WERI-Rb-1 (cell line): ENCODE data around the gene UBE4A.

Experiments
- DNase-seq: peaks from one replicate; pipeline ENCODE4 v3.0.0-alpha.2; 2020
- H3K27ac ChIP-seq: fragments of 250-450 bp; sonication (Bioruptor Pico); 2 replicates; pipeline ENCODE4 v1.5.1; 2020; ENCODE audit warnings: mild to moderate bottlenecking, moderate library complexity
- H3K27me3 ChIP-seq: fragments of 250-450 bp; sonication (Bioruptor Pico); 2 replicates; pipeline ENCODE4 v1.5.1; 2021; ENCODE audit warnings: mild to moderate bottlenecking, low read depth, moderate library complexity; ENCODE audit not compliant: insufficient read depth, severe bottlenecking
- H3K36me3 ChIP-seq: fragments of 250-450 bp; sonication (Bioruptor Pico); 2 replicates; pipeline ENCODE4 v1.5.1; 2020; ENCODE audit warnings: mild to moderate bottlenecking, moderate library complexity
- H3K4me3 ChIP-seq: 2 replicates; pipeline ENCODE4 v1.5.1; 2011; ENCODE audit warnings: low read depth, mild to moderate bottlenecking, control low read depth, low read length
- H3K9me3 ChIP-seq: fragments of 250-450 bp; sonication (Bioruptor Pico); 2 replicates; pipeline ENCODE4 v1.5.1; 2021; ENCODE audit warnings: mild to moderate bottlenecking, moderate library complexity; ENCODE audit not compliant: severe bottlenecking
- TF ChIP-seq, protein P1 (sequence below): IDR thresholded peaks from 2 replicates; pipeline ENCODE4 v1.5.1; 2011; ENCODE audit warnings: low read depth, mild to moderate bottlenecking, control low read depth, inconsistent platforms, low read length

UBE4A gene

DNA sequence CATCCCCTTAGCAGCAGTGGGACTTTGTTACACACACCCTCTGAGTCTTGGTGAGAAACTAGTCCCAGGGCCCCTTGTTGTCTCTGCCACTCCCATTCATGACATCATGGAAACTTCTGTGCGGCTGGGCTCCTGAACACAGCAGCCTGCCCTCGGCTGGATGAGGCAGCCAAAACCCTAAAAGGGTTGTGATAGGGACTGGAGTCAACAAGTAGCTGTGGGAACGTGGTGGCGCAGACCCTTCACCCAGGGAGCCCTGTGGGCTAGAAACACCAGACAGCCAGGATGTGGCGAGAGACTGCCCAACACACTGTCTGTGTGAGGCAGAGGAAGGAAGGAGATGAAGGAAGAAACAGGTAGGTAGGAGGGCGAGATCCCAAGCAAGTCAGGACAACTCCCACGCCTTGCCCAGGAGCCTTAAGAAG, 20.8 kb upstream of the UBE4A start:
- H3K27me3 ChIP-seq: no peaks in the 10 kb centered on the region
- no peak for DNase-seq
- no peak overlapping the region for H3K27ac ChIP-seq
- TF ChIP-seq, protein P1, sequence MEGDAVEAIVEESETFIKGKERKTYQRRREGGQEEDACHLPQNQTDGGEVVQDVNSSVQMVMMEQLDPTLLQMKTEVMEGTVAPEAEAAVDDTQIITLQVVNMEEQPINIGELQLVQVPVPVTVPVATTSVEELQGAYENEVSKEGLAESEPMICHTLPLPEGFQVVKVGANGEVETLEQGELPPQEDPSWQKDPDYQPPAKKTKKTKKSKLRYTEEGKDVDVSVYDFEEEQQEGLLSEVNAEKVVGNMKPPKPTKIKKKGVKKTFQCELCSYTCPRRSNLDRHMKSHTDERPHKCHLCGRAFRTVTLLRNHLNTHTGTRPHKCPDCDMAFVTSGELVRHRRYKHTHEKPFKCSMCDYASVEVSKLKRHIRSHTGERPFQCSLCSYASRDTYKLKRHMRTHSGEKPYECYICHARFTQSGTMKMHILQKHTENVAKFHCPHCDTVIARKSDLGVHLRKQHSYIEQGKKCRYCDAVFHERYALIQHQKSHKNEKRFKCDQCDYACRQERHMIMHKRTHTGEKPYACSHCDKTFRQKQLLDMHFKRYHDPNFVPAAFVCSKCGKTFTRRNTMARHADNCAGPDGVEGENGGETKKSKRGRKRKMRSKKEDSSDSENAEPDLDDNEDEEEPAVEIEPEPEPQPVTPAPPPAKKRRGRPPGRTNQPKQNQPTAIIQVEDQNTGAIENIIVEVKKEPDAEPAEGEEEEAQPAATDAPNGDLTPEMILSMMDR: no peak
- H3K9me3 ChIP-seq: no peaks in the 10 kb centered on the region
- no peaks in the 10 kb centered on the region for H3K36me3 ChIP-seq
- H3K4me3 ChIP-seq: no peak overlapping the region

DNA sequence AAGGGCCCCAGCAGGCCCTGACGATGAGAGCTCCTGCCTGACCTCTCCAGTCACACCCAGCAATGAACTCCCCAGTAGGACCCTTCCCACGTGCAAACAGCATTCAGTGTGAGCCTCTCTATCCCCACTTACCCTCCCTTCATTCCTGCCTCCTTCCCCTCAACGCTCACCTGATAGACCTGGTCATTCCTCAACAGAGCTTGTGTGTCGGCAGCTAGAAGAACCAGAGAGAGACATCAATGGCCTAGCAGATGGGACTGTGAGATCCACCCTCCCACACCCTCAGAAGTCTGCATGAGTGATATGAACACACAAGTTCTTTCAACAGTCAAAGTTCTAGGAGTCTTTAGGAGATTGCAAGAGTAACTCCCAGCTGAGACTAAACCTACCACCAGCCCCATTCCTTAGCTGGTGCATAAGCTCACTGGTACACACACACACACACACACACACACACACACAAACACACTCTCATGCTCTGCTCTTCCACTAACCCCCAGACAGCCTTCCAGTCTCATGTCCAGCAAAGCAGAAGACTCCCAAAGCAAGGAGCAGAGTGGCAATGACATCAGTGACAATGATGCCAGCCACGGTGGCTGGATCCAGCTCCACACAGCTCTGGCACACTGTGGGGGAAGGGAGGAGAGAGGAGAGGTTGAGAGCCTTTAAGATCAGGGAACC, 20.0 kb upstream of the UBE4A start:
- no peak overlapping the region for H3K27ac ChIP-seq
- no peaks in the 10 kb centered on the region for H3K36me3 ChIP-seq
- TF ChIP-seq, protein P1: no peak
- H3K27me3 ChIP-seq: no peaks in the 10 kb centered on the region
- H3K4me3 ChIP-seq: no peak overlapping the region
- DNase-seq: no peak
- H3K9me3 ChIP-seq: no peaks in the 10 kb centered on the region

DNA sequence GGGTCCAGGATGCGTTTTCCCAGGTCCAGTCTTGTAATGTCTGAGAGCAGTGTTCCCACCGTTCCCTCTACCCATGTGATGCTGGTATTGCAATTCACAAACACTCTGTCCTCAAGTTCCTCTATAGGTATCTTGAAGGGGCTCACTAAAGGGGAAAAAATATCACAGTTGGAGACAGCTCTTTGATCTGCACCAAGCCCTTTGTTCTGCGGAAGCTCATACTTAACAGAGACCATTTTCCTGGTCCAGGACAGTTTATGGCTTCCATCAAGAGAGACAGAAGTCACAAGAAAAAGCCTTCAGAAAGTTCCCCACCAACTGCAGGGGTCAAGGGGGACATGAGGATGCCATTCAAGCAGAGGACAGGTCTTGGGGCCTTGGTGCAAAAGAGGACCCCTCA, 19.0 kb upstream of the UBE4A start:
- TF ChIP-seq, protein P1: no peak
- Histone ChIP-seq H3K27me3 (no peaks in the 10 kb centered on the region), H3K9me3 (no peaks in the 10 kb centered on the region), H3K36me3 (no peaks in the 10 kb centered on the region), H3K4me3 (no peak overlapping the region), H3K27ac (no peak overlapping the region)
- no peak for DNase-seq

DNA sequence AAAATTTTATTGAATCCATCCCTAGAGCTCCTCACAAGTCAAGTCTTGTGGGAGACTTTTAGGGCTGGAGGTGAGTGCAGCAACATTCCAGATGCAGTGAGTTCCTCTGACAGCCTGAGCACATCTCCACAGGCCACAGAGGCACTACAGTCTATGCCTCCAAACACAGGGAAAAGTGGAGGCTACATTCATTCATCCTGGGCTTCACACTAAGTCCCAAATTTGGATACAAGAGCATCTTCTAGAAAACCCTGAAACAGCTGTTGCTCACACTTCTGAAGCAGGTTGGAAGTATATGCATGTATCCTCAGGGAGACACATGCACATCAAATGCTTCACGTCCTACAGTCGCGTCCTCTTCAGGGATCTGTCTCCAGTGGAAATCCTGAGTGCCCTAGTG, 18.1 kb upstream of the UBE4A start:
- DNase-seq: no peak
- Histone ChIP-seq H3K27ac (no peak overlapping the region), H3K9me3 (no peaks in the 10 kb centered on the region), H3K4me3 (no peak overlapping the region), H3K27me3 (no peaks in the 10 kb centered on the region), H3K36me3 (no peaks in the 10 kb centered on the region)
- TF ChIP-seq, protein P1: no peak

DNA sequence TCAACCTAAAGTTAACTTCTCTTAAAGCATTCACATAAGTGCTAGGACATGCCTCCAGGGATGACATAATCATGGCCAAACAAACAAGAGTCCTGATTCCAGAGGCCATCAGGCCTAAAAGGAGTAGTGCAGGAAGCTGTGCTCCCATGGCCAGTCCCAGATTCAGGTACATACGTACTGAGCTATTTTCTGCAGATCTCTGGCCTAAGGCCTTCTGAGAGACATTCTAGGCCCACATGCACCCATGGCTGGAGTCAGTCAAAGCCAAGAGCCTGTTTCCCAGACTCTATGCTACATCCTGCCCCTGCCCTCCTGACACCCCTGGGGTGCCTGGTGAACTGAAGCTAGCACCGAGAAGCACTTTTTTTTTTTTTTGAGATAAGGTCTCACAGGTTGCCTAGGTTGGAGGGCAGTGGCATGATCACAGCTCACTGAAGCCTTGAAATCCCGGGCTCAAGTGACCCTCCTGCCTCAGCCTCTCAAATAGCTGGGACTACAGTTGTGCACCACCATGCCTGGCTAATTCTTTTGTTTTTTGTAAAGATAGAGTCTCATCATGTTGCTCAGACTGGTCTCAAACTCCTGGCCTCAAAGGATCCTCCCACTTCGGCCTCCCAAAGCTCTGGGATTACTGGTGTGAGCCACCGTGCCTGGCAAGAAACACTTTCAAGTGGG, 17.4 kb upstream of the UBE4A start:
- no peak overlapping the region for H3K27ac ChIP-seq

More for the DNA sequence above, 17.4 kb upstream of the UBE4A start:
- H3K36me3 ChIP-seq: no peaks in the 10 kb centered on the region
- no peak overlapping the region for H3K4me3 ChIP-seq
- no peaks in the 10 kb centered on the region for H3K9me3 ChIP-seq
- no peak for DNase-seq
- no peaks in the 10 kb centered on the region for H3K27me3 ChIP-seq
- TF ChIP-seq, protein P1: no peak
